Kidney epithelial cell (primary cell): ENCODE data around the gene ACAD10. TPM values are rescaled to one million over a fixed set of nuclear protein-coding genes. Genes with fewer than 3 reads are reported as not detected.

Source experiments
- DNase-seq: peaks from one replicate; pipeline ENCODE4 v3.0.0-alpha.2; 2010; ENCODE audit warnings: low read depth
- H3K27me3 ChIP-seq: 2 replicates; pipeline ENCODE4 v1.6.0; 2011; ENCODE audit warnings: low read length; ENCODE audit not compliant: control insufficient read depth, insufficient read depth
- H3K36me3 ChIP-seq: 2 replicates; pipeline ENCODE4 v1.5.1; 2011; ENCODE audit warnings: low read length; ENCODE audit not compliant: control insufficient read depth, insufficient read depth
- H3K4me3 ChIP-seq: 2 replicates; pipeline ENCODE4 v1.5.1; 2011; ENCODE audit warnings: low read depth, mild to moderate bottlenecking, control low read depth, low read length
- CTCF ChIP-seq: IDR thresholded peaks from 2 replicates; pipeline ENCODE4 v1.5.1; 2011; ENCODE audit warnings: mild to moderate bottlenecking, moderate library complexity, low read length, control low read depth, inconsistent platforms; ENCODE audit not compliant: insufficient read depth, poor library complexity, severe bottlenecking
- total RNA-seq: library from RNA; depleted of rRNA; stranded (reverse); fragments of >200 nt; gene quantifications from 2 replicates; pipeline ENCODE4 v1.2.3, GENCODE V29; 2015

Gene ACAD10
- total RNA-seq, 1 donor from 2014 or later = 41.2 TPM

GRCh38 chr12:111799758-111800157 lies 113.9 kb downstream of the ACAD10 start:
- Histone ChIP-seq H3K27me3 (no peaks in the 10 kb centered on the region), H3K36me3 (no peaks in the 10 kb centered on the region), H3K4me3 (no peak overlapping the region)
- no peak for TF ChIP-seq CTCF
- no peak for DNase-seq

GRCh38 chr12:111803038-111803626 lies 117.3 kb downstream of the ACAD10 start:
- TF ChIP-seq CTCF = no peak
- Histone ChIP-seq H3K36me3 (no peaks in the 10 kb centered on the region), H3K4me3 (no peak overlapping the region), H3K27me3 (no peaks in the 10 kb centered on the region)
- DNase-seq = no peak

- no peaks in the 10 kb centered on the region for H3K27me3 ChIP-seq
- no peaks in the 10 kb centered on the region for H3K36me3 ChIP-seq
- DNase-seq = no peak
- no peak overlapping the region for H3K4me3 ChIP-seq
- TF ChIP-seq CTCF = no peak
Measured at GRCh38 chr12:111803851-111804250, 118.0 kb downstream of the ACAD10 start.

GRCh38 chr12:111806304-111806703 lies 120.5 kb downstream of the ACAD10 start:
- Histone ChIP-seq H3K27me3 (no peaks in the 10 kb centered on the region), H3K36me3 (no peaks in the 10 kb centered on the region), H3K4me3 (no peak overlapping the region)
- no peak for DNase-seq
- TF ChIP-seq CTCF = no peak

Other genes with a start within 250 kb of the ACAD10 start
- 26.3 and 36.6 TPM in 2 replicates for gene ATXN2, start 86.7 kb upstream of the ACAD10 start, total RNA-seq
- gene BRAP, start 97 bp upstream of the ACAD10 start, total RNA-seq = 18.8 and 19.0 TPM in 2 replicates
- 22.4 and 23.2 TPM in 2 replicates for gene ALDH2, start 80.9 kb downstream of the ACAD10 start, total RNA-seq
- 58.2 and 68.7 TPM in 2 replicates for gene MAPKAPK5, start 156.2 kb downstream of the ACAD10 start, total RNA-seq